A549 treated with Hydrocortisone at 1 μM for 4 hours (cell line): Measurements from ENCODE around the gene ETFBKMT. TPM values are rescaled to one million over a fixed set of nuclear protein-coding genes. Genes with fewer than 3 reads are reported as not detected.

ENCODE experiments used
- total RNA-seq: library from RNA; stranded (reverse); fragments of 200-300 nt; extraction: Qiagen RNA extraction; gene quantifications from 5 replicates; pipeline ENCODE4 v1.2.3, GENCODE V29; 2022

ETFBKMT gene, protein sequence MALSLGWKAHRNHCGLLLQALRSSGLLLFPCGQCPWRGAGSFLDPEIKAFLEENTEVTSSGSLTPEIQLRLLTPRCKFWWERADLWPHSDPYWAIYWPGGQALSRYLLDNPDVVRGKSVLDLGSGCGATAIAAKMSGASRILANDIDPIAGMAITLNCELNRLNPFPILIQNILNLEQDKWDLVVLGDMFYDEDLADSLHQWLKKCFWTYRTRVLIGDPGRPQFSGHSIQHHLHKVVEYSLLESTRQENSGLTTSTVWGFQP
- 0.88 to 1.3 TPM (median 1.1 TPM) in 5 replicates for total RNA-seq

DNA sequence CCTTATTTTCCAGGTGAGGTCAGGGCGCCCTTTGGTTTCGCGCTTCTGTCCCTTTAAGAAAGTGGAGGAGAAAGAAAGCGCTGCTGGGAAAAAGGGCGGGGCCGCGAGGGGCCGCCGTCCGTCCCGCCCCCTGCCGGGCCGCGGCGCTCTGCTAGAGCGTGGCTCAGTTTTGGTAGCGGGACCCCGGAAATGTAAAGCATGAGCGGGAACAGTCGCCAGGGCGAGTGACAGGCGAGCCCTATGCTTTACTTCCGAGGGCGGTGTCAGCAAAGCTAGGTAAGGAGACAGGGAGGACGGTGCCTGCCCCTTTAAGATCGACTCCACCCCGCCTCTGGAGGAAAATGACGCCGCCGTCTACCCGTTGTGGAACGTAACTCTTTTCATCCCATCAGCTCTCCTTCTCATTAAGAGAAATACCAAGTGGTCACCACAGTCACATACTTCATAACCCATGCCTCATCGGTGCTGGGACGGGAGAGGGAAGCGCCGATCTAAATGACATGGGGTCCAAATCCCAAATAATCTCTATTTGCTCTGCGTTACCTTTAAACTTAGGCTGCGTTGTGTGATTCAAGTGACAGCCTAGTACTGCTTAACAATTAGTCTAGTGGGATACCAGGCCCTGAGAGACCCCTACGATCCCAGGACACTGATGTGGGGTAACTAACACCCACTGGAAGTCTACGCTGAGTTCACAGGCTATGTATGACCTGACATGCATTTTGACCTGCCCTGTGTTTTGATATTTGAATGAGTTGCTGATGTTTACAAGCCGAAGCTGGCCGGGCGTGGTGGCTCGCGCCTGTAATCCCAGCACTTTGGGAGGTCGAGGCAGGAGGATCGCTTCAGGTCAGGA is at the start of gene ETFBKMT:
Gene ETFBKMT (plus strand): TSS at position 602 of the 856 bp plus-strand sequence. CDS start 2,266 bp downstream, outside the sequence.

Other genes with a start within 250 kb of the ETFBKMT start
- gene DENND5B, start 68.6 kb upstream of the ETFBKMT start, total RNA-seq, result 10.3 to 13.4 TPM (median 13.0 TPM) in 5 replicates
- 9.5 to 10.5 TPM (median 10.1 TPM) in 5 replicates for gene AMN1, start 69.3 kb downstream of the ETFBKMT start, total RNA-seq